Lung (tissue), 12 donors: ENCODE data around the gene HNRNPDL. TPM values are rescaled to one million over a fixed set of nuclear protein-coding genes. Genes with fewer than 3 reads are reported as not detected.

ENCODE experiments used
- ATAC-seq: fragments of 200-7000 bp; cut with Tn5 transposase; one replicate; pipeline ENCODE4 v1.9.1; 2020; ENCODE audit warnings: moderate number of reproducible peaks; ENCODE audit not compliant: insufficient read depth, low FRiP score
- DNase-seq, 3 donors: peaks; one replicate each; pipeline ENCODE4 v3.0.0-alpha.2; 2013 to 2017
- H3K27ac ChIP-seq, 2 donors: one replicate each; pipeline ENCODE4 v1.5.1; 2013; ENCODE audit warnings: mild to moderate bottlenecking in 2 of 2, moderate library complexity in 2 of 2, control low read depth in 1 of 2, inconsistent platforms in 1 of 2, low read depth in 1 of 2, low read length in 1 of 2
- H3K27me3 ChIP-seq, 3 donors: one replicate each; pipeline ENCODE4 v1.5.1; 2013; ENCODE audit warnings: low read length in 2 of 3; ENCODE audit not compliant: control insufficient read depth in 3 of 3, insufficient read depth in 3 of 3
- H3K36me3 ChIP-seq, 4 donors: one replicate each; pipeline ENCODE4 v1.5.1; 2013; ENCODE audit warnings: low read length in 4 of 4, mild to moderate bottlenecking in 1 of 4, moderate library complexity in 1 of 4; ENCODE audit not compliant: control insufficient read depth in 4 of 4, insufficient read depth in 4 of 4
- H3K4me1 ChIP-seq, 5 donors: one replicate each; pipeline ENCODE4 v1.5.1; 2013; ENCODE audit warnings: low read length in 5 of 5, mild to moderate bottlenecking in 2 of 5, moderate library complexity in 1 of 5; ENCODE audit not compliant: control insufficient read depth in 5 of 5, insufficient read depth in 5 of 5
- H3K4me3 ChIP-seq: one replicate; pipeline ENCODE4 v1.5.1; 2013; ENCODE audit warnings: mild to moderate bottlenecking, control low read depth, moderate library complexity
- H3K9ac ChIP-seq, 2 donors: one replicate each; pipeline ENCODE4 v1.5.1; 2013; ENCODE audit warnings: low read length in 2 of 2, control low read depth in 1 of 2; ENCODE audit not compliant: insufficient read depth in 1 of 2
- H3K9me3 ChIP-seq, 4 donors: one replicate each; pipeline ENCODE4 v1.5.1; 2013; ENCODE audit warnings: low read length in 3 of 4, mild to moderate bottlenecking in 1 of 4, moderate library complexity in 1 of 4; ENCODE audit not compliant: control insufficient read depth in 4 of 4, insufficient read depth in 3 of 4
- WGBS, 2 donors: extraction: QIAGEN DNeasy Blood & Tissue Kit; methylation state at CpG; one replicate each; pipeline ENCODE4 v1.1.7; 2013; 5-methylcytosine and 5-hydroxymethylcytosine counted together
- polyA plus RNA-seq, 2 donors: library from polyadenylated mRNA; stranded (reverse); fragments of 200-250 nt; gene quantifications; one replicate each; pipeline ENCODE4 v1.2.1, GENCODE V29; 2013
- total RNA-seq, 2 donors: library from RNA; depleted of rRNA in 1 of 2; stranded (reverse); fragments of >200 nt in 1 of 2; gene quantifications; one replicate each; pipeline ENCODE4 v1.2.1, GENCODE V29; 2014 to 2021
- TF ChIP-seq, protein P1 (sequence below): IDR thresholded peaks from 2 replicates; pipeline ENCODE4 v1.5.1; 2012; ENCODE audit warnings: mild to moderate bottlenecking; ENCODE audit errors: control extremely low read depth, extremely low read depth
- donor health status: control.
- donor health status: control.
- donor health status: Bipolar disorder and iron deficiency.
- donor health status: healthy.
- donor health status: DM: yes; HTN: yes; CAD: no.

The HNRNPDL gene
- total and polyA plus RNA-seq, 4 donors, result 228 to 269 (median 261) TPM

DNA sequence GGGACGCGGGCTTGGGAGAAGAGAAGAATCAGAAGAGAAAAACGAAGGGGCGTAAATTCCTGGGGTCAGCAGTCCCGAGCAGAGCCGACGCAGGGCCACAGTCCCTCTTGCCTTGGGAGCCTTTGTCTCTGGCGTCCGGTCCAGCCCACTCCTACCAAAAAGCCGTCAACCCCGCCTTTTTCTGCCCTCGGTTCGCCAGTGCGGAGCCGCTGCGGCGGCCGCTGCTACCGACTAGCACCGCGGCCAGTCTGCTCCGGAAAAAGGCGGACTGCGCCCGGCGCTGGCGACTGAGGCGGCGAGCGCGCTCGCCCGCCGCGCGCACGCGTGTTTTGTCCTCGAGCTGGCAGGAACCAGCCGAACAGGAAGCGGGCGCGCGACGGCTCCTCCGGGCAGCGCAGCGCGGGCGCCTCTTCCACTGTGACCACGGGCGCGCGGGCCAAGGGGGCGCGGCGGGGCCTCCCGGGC, 502 bp downstream of the HNRNPDL start:
- 0% methylated on average over 53 to 58 of the region's 58 CpGs for WGBS, 2 donors
- no peak for DNase-seq

DNA sequence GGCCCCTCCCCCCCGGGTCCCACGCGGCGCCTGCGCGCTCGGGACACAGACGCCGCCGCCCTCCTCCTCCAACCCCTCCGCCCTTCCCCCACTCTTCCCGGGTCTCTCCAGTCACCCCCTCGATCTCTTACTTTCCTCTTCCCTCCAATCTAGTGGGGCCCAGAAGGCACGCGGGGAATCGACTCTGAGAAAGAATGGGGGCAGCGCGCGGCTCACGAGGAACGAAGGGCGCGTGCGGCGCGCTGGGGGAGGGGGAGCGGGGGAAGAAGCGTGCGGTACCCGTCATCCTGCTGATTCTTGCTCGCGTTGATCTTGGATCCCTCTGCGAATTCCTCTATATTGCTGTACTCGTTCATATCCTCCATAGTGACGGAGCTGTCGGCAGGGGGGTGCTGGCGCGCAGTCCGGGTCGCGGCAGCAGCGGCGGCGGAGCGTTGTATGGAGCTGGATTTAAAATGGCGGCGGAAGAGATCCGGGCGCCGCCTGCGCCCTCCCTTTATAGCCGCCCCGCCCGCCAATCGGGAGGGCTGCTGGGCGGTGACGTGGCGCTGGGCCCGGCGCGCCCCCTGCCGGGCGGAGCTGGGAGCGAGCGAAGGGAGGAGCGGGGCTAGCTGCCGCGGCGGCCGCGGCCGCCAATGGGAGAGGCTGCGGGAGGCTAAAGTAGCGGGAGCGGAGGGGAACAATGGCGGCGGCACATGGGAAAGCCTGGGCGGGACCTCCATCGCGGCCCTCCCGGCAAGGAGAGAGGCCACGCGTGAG, 1.1 kb downstream of the HNRNPDL start:
- TF ChIP-seq, protein P1, sequence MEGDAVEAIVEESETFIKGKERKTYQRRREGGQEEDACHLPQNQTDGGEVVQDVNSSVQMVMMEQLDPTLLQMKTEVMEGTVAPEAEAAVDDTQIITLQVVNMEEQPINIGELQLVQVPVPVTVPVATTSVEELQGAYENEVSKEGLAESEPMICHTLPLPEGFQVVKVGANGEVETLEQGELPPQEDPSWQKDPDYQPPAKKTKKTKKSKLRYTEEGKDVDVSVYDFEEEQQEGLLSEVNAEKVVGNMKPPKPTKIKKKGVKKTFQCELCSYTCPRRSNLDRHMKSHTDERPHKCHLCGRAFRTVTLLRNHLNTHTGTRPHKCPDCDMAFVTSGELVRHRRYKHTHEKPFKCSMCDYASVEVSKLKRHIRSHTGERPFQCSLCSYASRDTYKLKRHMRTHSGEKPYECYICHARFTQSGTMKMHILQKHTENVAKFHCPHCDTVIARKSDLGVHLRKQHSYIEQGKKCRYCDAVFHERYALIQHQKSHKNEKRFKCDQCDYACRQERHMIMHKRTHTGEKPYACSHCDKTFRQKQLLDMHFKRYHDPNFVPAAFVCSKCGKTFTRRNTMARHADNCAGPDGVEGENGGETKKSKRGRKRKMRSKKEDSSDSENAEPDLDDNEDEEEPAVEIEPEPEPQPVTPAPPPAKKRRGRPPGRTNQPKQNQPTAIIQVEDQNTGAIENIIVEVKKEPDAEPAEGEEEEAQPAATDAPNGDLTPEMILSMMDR, result peak; percentile 91
- WGBS, 2 donors, result 0 to 1% methylated on average over 79 to 83 of the region's 83 CpGs
- DNase-seq (peak; percentile 96 to 97 (median 97)), ATAC-seq (peak; percentile 81)
- Histone ChIP-seq H3K4me1 (peaks cover 0 to 30% (median 5%) of the 10 kb centered on the region in 5 donors), H3K27me3 (no peaks in the 10 kb centered on the region), H3K4me3 (peak overlapping the region; percentile 78), H3K9ac (peak overlapping the region; percentile 92 to 97), H3K27ac (peak overlapping the region; percentile 98 to 100), H3K36me3 (peaks cover 6 to 33% (median 18%) of the 10 kb centered on the region in 4 donors), H3K9me3 (no peaks in the 10 kb centered on the region)

More for the DNA sequence above, 502 bp downstream of the HNRNPDL start:
- Histone ChIP-seq H3K27ac (peak overlapping the region; percentile 98 to 100), H3K4me3 (peak overlapping the region; percentile 59), H3K36me3 (peaks cover 4 to 28% (median 15%) of the 10 kb centered on the region in 4 donors), H3K4me1 (peaks cover 0 to 30% (median 5%) of the 10 kb centered on the region in 5 donors), H3K27me3 (no peaks in the 10 kb centered on the region), H3K9me3 (no peaks in the 10 kb centered on the region), H3K9ac (peak overlapping the region; percentile 92 to 97)
- TF ChIP-seq, protein P1, result no peak
- ATAC-seq, result peak; percentile 28

DNA sequence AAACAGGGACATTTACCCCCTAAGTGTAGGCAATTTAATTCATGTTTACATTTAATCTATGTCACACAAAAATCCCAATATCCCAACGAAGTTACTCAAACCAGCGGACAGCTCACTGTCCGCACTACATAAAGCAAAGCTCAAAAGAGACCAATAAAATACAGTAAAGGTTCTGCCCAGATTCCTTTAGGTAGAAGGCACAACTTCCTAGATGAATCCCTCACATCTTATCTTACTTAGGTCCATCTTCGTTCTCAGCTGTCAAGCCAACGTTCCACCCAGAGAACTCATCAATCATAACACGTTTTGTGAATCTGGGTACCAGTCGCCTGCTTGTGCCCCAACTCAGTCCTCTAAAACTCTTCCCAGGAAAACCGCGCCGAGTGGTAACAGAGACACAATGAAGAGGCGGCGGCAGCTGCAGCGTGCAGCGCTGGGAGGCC, 1.7 kb downstream of the HNRNPDL start:
- DNase-seq (no peak), ATAC-seq (no peak)
- no peak overlapping the region for H3K27ac ChIP-seq
- WGBS, 2 donors, result 1% methylated on average over 11 to 14 of the region's 14 CpGs
- peaks cover 0 to 30% (median 5%) of the 10 kb centered on the region in 5 donors for H3K4me1 ChIP-seq
- H3K27me3 ChIP-seq, result no peaks in the 10 kb centered on the region
- H3K36me3 ChIP-seq, result peaks cover 7 to 39% (median 23%) of the 10 kb centered on the region in 4 donors
- H3K4me3 ChIP-seq, result peak overlapping the region; percentile 78
- TF ChIP-seq, protein P1, result no peak
- peak overlapping the region; percentile 58 to 73 for H3K9ac ChIP-seq
- H3K9me3 ChIP-seq, result no peaks in the 10 kb centered on the region
